ENCODE measurements around the gene ANKRD39.

- TF ChIP-seq EZH2 (IDR thresholded peaks at IDR 0.05; ENCODE audit: borderline replicate concordance, insufficient read depth, low read depth, low read length, poor library complexity, severe bottlenecking): no peak
- no peak for TF ChIP-seq CTCF (IDR thresholded peaks at IDR 0.05)
Measured at GRCh38 chr2:96900237-96900636, 42.4 kb upstream of the ANKRD39 start.

Data from B cell (primary cell).